Smooth muscle cell (in vitro differentiated cells): Measurements from ENCODE around the gene FAM170A. TPM values are rescaled to one million over a fixed set of nuclear protein-coding genes. Genes with fewer than 3 reads are reported as not detected.

Experiments
- DNase-seq: peaks from one replicate; lab custom pipeline; 2025; ENCODE audit not compliant: unreplicated experiment; lab: John Stamatoyannopoulos, UW
- H2AFZ ChIP-seq: fragments of 200-600 bp; sonication (generic); 2 replicates; pipeline ENCODE4 v1.6.0; 2016; ENCODE audit warnings: antibody characterized with exemption, low read depth, mild to moderate bottlenecking
- H3F3A ChIP-seq: fragments of 200-600 bp; sonication (generic); 2 replicates; pipeline ENCODE4 v1.6.0; 2017; ENCODE audit warnings: antibody characterized with exemption, low read depth
- H3K27ac ChIP-seq: fragments of 200-600 bp; sonication (generic); 2 replicates; pipeline ENCODE4 v1.5.1; 2016; ENCODE audit warnings: low read depth, mild to moderate bottlenecking
- H3K27me3 ChIP-seq: fragments of 200-600 bp; sonication (generic); 2 replicates; pipeline ENCODE4 v1.6.1; 2016; ENCODE audit warnings: low read depth, mild to moderate bottlenecking
- H3K36me3 ChIP-seq: fragments of 200-600 bp; sonication (generic); 2 replicates; pipeline ENCODE4 v1.5.1; 2016; ENCODE audit warnings: low read depth
- H3K4me1 ChIP-seq: fragments of 200-600 bp; sonication (generic); 2 replicates; pipeline ENCODE4 v1.5.1; 2016; ENCODE audit warnings: low read depth
- H3K4me2 ChIP-seq: fragments of 200-600 bp; sonication (generic); 2 replicates; pipeline ENCODE4 v1.6.0; 2016; ENCODE audit warnings: mild to moderate bottlenecking
- H3K4me3 ChIP-seq: fragments of 200-600 bp; sonication (generic); 2 replicates; pipeline ENCODE4 v1.5.1; 2016; ENCODE audit warnings: mild to moderate bottlenecking
- H3K79me2 ChIP-seq: fragments of 200-600 bp; sonication (generic); 2 replicates; pipeline ENCODE4 v1.6.0; 2016; ENCODE audit warnings: low read depth, mild to moderate bottlenecking
- H3K9ac ChIP-seq: fragments of 200-600 bp; sonication (generic); 2 replicates; pipeline ENCODE4 v1.6.0; 2016; ENCODE audit warnings: low read depth
- H3K9me3 ChIP-seq: fragments of 200-600 bp; sonication (generic); replicated peaks from 2 replicates; pipeline ENCODE4 v1.5.1; 2016; ENCODE audit warnings: low read depth
- H4K20me1 ChIP-seq: fragments of 200-600 bp; sonication (generic); 2 replicates; pipeline ENCODE4 v1.6.0; 2016; ENCODE audit warnings: low read depth
- WGBS: methylation state at CpG from one replicate; pipeline ENCODE4 v1.1.7; 2016; ENCODE audit warnings: low lambda C conversion rate; 5-methylcytosine and 5-hydroxymethylcytosine counted together
- polyA plus RNA-seq: library from polyadenylated mRNA; unstranded; fragments of >200 nt; fragmentation: Nextera tagmentation; extraction: Ambion mirVana; gene quantifications from 2 replicates; pipeline ENCODE4 v1.2.1, GENCODE V29; 2016
- total RNA-seq: library from RNA; depleted of rRNA; stranded (reverse); fragments of >200 nt; gene quantifications from 2 replicates; pipeline ENCODE4 v1.2.3, GENCODE V29; 2014
- TF ChIP-seq, protein P1 (sequence below): fragments of 200-600 bp; sonication (generic); IDR thresholded peaks from 2 replicates; pipeline ENCODE4 v1.5.1; 2017; ENCODE audit warnings: borderline replicate concordance, mild to moderate bottlenecking, antibody characterized with exemption; ENCODE audit not compliant: insufficient read depth, poor library complexity, severe bottlenecking

Gene FAM170A
- total and polyA plus RNA-seq, 2 experiments from 2014 or later = not detected

DNA sequence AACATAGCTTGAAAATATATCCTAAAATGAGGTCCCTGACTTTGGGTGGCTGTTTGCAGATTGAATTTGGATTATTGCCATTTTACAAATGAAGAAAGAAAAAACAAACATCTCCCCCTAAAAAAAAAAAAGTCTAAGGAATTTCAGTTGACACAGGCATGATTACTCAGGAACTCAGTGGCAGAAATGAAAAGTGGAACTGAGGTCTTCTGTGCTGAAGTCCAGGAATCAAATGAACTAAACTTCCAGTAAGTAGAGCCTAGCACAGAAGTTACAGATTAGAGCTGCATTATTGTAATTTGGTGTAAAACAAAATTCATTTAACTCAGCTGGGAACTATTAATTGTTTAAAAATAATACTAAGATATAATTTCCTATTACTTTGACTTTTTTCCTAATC, 26.7 kb downstream of the FAM170A start:
- DNase-seq = no peak
- Histone ChIP-seq H3K79me2 (no peaks in the 10 kb centered on the region), H4K20me1 (no peaks in the 10 kb centered on the region), H3K27ac (no peak overlapping the region), H3K27me3 (no peaks in the 10 kb centered on the region), H3K4me2 (no peak overlapping the region), H3F3A (no peaks in the 10 kb centered on the region), H3K9ac (no peak overlapping the region), H3K4me1 (no peaks in the 10 kb centered on the region), H3K4me3 (no peak overlapping the region), H3K9me3 (no peaks in the 10 kb centered on the region), H2AFZ (no peak overlapping the region), H3K36me3 (no peaks in the 10 kb centered on the region)
- TF ChIP-seq, protein P1, sequence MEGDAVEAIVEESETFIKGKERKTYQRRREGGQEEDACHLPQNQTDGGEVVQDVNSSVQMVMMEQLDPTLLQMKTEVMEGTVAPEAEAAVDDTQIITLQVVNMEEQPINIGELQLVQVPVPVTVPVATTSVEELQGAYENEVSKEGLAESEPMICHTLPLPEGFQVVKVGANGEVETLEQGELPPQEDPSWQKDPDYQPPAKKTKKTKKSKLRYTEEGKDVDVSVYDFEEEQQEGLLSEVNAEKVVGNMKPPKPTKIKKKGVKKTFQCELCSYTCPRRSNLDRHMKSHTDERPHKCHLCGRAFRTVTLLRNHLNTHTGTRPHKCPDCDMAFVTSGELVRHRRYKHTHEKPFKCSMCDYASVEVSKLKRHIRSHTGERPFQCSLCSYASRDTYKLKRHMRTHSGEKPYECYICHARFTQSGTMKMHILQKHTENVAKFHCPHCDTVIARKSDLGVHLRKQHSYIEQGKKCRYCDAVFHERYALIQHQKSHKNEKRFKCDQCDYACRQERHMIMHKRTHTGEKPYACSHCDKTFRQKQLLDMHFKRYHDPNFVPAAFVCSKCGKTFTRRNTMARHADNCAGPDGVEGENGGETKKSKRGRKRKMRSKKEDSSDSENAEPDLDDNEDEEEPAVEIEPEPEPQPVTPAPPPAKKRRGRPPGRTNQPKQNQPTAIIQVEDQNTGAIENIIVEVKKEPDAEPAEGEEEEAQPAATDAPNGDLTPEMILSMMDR = no peak

DNA sequence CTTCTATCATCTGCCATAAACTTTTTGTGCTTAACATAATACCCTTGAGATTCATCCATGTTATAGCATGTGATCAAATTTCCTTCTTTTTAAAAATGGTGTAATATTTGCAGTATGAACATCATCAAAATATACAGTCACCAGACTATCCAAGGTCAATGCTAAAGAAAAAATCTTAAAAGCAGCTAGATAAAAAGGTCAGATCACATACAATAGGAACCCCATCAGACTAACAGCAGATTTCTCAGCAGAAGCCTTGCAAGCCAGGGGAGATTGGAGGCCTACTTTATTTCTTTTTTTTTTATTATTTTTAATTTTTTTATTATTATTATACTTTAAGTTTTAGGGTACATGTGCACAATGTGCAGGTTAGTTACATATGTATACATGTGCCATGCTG, 37.2 kb downstream of the FAM170A start:
- Histone ChIP-seq H3K9me3 (no peaks in the 10 kb centered on the region), H3K9ac (no peak overlapping the region), H2AFZ (no peak overlapping the region), H3K27ac (no peak overlapping the region), H3F3A (no peaks in the 10 kb centered on the region), H3K4me2 (no peak overlapping the region), H3K4me1 (no peaks in the 10 kb centered on the region), H3K27me3 (no peaks in the 10 kb centered on the region), H4K20me1 (no peaks in the 10 kb centered on the region), H3K36me3 (no peaks in the 10 kb centered on the region), H3K4me3 (no peak overlapping the region), H3K79me2 (no peaks in the 10 kb centered on the region)
- TF ChIP-seq, protein P1 = no peak
- no peak for DNase-seq

- Histone ChIP-seq H3K9me3 (no peaks in the 10 kb centered on the region), H3K4me3 (no peak overlapping the region), H3K9ac (no peak overlapping the region), H3K79me2 (no peaks in the 10 kb centered on the region), H3K4me1 (no peaks in the 10 kb centered on the region), H3F3A (no peaks in the 10 kb centered on the region), H3K27ac (no peak overlapping the region), H2AFZ (no peak overlapping the region), H3K4me2 (no peak overlapping the region), H3K27me3 (no peaks in the 10 kb centered on the region), H3K36me3 (no peaks in the 10 kb centered on the region), H4K20me1 (no peaks in the 10 kb centered on the region)
- TF ChIP-seq, protein P1 = no peak
- no peak for DNase-seq
- WGBS = 82% methylated on average over 8 of the region's 8 CpGs
Observed at GRCh38 chr5:119678351-119679028, 49.1 kb downstream of the FAM170A start.

- no peaks in the 10 kb centered on the region for H3F3A ChIP-seq
- TF ChIP-seq, protein P1 = no peak
- H3K4me3 ChIP-seq = no peak overlapping the region
- H3K36me3 ChIP-seq = no peaks in the 10 kb centered on the region
- DNase-seq = no peak
- H3K79me2 ChIP-seq = no peaks in the 10 kb centered on the region
- H4K20me1 ChIP-seq = no peaks in the 10 kb centered on the region
- H3K4me1 ChIP-seq = no peaks in the 10 kb centered on the region
- no peak overlapping the region for H3K4me2 ChIP-seq
- no peak overlapping the region for H3K27ac ChIP-seq
- no peak overlapping the region for H3K9ac ChIP-seq
- WGBS = 98% methylated on average over 12 of the region's 12 CpGs
- H3K27me3 ChIP-seq = no peaks in the 10 kb centered on the region
- H3K9me3 ChIP-seq = no peaks in the 10 kb centered on the region
- H2AFZ ChIP-seq = no peak overlapping the region
Observed at GRCh38 chr5:119680080-119680479, 50.7 kb downstream of the FAM170A start.
